ENCODE results near the gene ME3. TPM values are rescaled to one million over a fixed set of nuclear protein-coding genes. Genes with fewer than 3 reads are reported as not detected.
"Not testable (repeated sequence)": the region's sequence is repeated elsewhere in the genome, so short reads cannot be mapped to it uniquely, and the experiment has no call there.

Gene ME3
- total RNA-seq, 1 donor from 2014 or later = 34.2 TPM

- no peak overlapping the region for H3K4me3 ChIP-seq
- no peak for DNase-seq (ENCODE audit: low spot score in 2 of 2)
- TF ChIP-seq CTCF (IDR thresholded peaks at IDR 0.05) = no peak
- no peaks in the 10 kb centered on the region for H3K27me3 ChIP-seq
- no peaks in the 10 kb centered on the region for H3K36me3 ChIP-seq
- H3K27ac ChIP-seq = no peak overlapping the region
- H3K4me1 ChIP-seq = peaks cover 0 to 2% of the 10 kb centered on the region in 2 donors
- no peaks in the 10 kb centered on the region for H3K9me3 ChIP-seq
- intact Hi-C loops (cut with DNase I) = no loop called here
These were observed 102.0 kb downstream of the ME3 start for GRCh38 chr11:86570451-86570850.

GRCh38 chr11:86570020-86570419 lies 102.4 kb downstream of the ME3 start:
- H3K4me3 ChIP-seq = no peak overlapping the region
- TF ChIP-seq CTCF (IDR thresholded peaks at IDR 0.05) = no peak
- H3K27me3 ChIP-seq = no peaks in the 10 kb centered on the region
- no peak overlapping the region for H3K27ac ChIP-seq
- H3K36me3 ChIP-seq = no peaks in the 10 kb centered on the region
- no peak for DNase-seq (ENCODE audit: low spot score in 2 of 2)
- peaks cover 0 to 2% of the 10 kb centered on the region in 2 donors for H3K4me1 ChIP-seq
- no peaks in the 10 kb centered on the region for H3K9me3 ChIP-seq
- intact Hi-C loops (cut with DNase I) = no loop called here

- Histone ChIP-seq H3K4me3 (no peak overlapping the region), H3K9me3 (no peaks in the 10 kb centered on the region), H3K27ac (no peak overlapping the region), H3K27me3 (no peaks in the 10 kb centered on the region), H3K36me3 (no peaks in the 10 kb centered on the region), H3K4me1 (peaks cover 0 to 2% of the 10 kb centered on the region in 2 donors)
- intact Hi-C loops (cut with DNase I) = no loop called here
- no peak for DNase-seq (ENCODE audit: low spot score in 2 of 2)
- no peak for TF ChIP-seq CTCF (IDR thresholded peaks at IDR 0.05)
These were observed 103.3 kb downstream of the ME3 start for GRCh38 chr11:86569109-86569508.

- H3K4me1 ChIP-seq = peaks cover 0 to 2% of the 10 kb centered on the region in 2 donors
- intact Hi-C loops (cut with DNase I) = no loop called here
- no peaks in the 10 kb centered on the region for H3K36me3 ChIP-seq
- TF ChIP-seq CTCF (IDR thresholded peaks at IDR 0.05) = no peak
- H3K9me3 ChIP-seq = no peaks in the 10 kb centered on the region
- no peak overlapping the region for H3K27ac ChIP-seq
- H3K27me3 ChIP-seq = no peaks in the 10 kb centered on the region
- no peak overlapping the region for H3K4me3 ChIP-seq
- no peak for DNase-seq (ENCODE audit: low spot score in 2 of 2)
These were observed 106.6 kb downstream of the ME3 start for GRCh38 chr11:86565801-86566312.

- no peak overlapping the region for H3K4me3 ChIP-seq
- H3K9me3 ChIP-seq = no peaks in the 10 kb centered on the region
- no peak for TF ChIP-seq CTCF (IDR thresholded peaks at IDR 0.05)
- no peaks in the 10 kb centered on the region for H3K27me3 ChIP-seq
- H3K4me1 ChIP-seq = peaks cover 0 to 2% of the 10 kb centered on the region in 2 donors
- no peaks in the 10 kb centered on the region for H3K36me3 ChIP-seq
- intact Hi-C loops (cut with DNase I) = no loop called here
- no peak overlapping the region for H3K27ac ChIP-seq
- DNase-seq (ENCODE audit: low spot score in 2 of 2) = no peak
These were observed 107.0 kb downstream of the ME3 start for GRCh38 chr11:86565388-86565787.

GRCh38 chr11:86562842-86563241 lies 109.6 kb downstream of the ME3 start:
- H3K4me3 ChIP-seq; DNase-seq (ENCODE audit: low spot score in 2 of 2); H3K27me3 ChIP-seq; intact Hi-C loops (cut with DNase I); H3K27ac ChIP-seq; H3K9me3 ChIP-seq; H3K4me1 ChIP-seq; H3K36me3 ChIP-seq: not testable (repeated sequence)

Data from ascending aorta (tissue), 2 donors.